NCI-H1694 (cell line): ENCODE data around the gene CELF5.
A peak's percentile ranks its signal among the peaks of the same experiment; 100 is the strongest.

Experiments used
- DNase-seq: peaks from one replicate; lab custom pipeline; 2025; lab: John Stamatoyannopoulos, UW

Gene CELF5

GRCh38 chr19:3224346-3225168, at the start of gene CELF5:
Gene CELF5, plus strand, starts transcription at chr19:3224661. Its CDS starts 79 bp downstream, at chr19:3224740.
- no peak for DNase-seq

- DNase-seq = no peak
Measured at GRCh38 chr19:3175781-3176714, 48.4 kb upstream of the CELF5 start.

- no peak for DNase-seq
Measured at GRCh38 chr19:3176715-3177501, 47.6 kb upstream of the CELF5 start.

GRCh38 chr19:3178377-3178972, 46.0 kb upstream of the CELF5 start, which contains the start of gene S1PR4:
Gene S1PR4, plus strand, starts transcription at chr19:3178769. Its CDS starts 24 bp downstream, at chr19:3178793.
- no peak for DNase-seq

GRCh38 chr19:3178973-3179738, 45.3 kb upstream of the CELF5 start:
- DNase-seq = no peak

- no peak for DNase-seq
Measured at GRCh38 chr19:3179739-3180293, 44.6 kb upstream of the CELF5 start.

- no peak for DNase-seq
Measured at GRCh38 chr19:3183721-3184641, 40.5 kb upstream of the CELF5 start.

- DNase-seq = peak; percentile 72
Measured at GRCh38 chr19:3184847-3185460, 39.5 kb upstream of the CELF5 start.

GRCh38 chr19:3185461-3186159, 38.9 kb upstream of the CELF5 start, which contains the start of gene NCLN:
Gene NCLN, plus strand, starts transcription at chr19:3185930. Its CDS starts 101 bp downstream, at chr19:3186031.
- DNase-seq = peak; percentile 87

- no peak for DNase-seq
Measured at GRCh38 chr19:3186160-3186688, 38.2 kb upstream of the CELF5 start.

- DNase-seq = no peak
Measured at GRCh38 chr19:3186891-3187661, 37.4 kb upstream of the CELF5 start.

GRCh38 chr19:3187662-3188511, 36.6 kb upstream of the CELF5 start:
- DNase-seq = no peak

GRCh38 chr19:3188627-3189596, 35.5 kb upstream of the CELF5 start:
- no peak for DNase-seq

GRCh38 chr19:3189702-3190469, 34.6 kb upstream of the CELF5 start:
- no peak for DNase-seq
